HepG2 (cell line): ENCODE data around the gene TAF8. TPM values are rescaled to one million over a fixed set of nuclear protein-coding genes. Genes with fewer than 3 reads are reported as not detected.

Experiments
- ATF6 ChIP-seq: sonication (generic); formaldehyde crosslinking; conservative IDR thresholded peaks from 2 replicates; pipeline ENCODE4 v1.4.0; 2020; ENCODE audit warnings: missing genetic modification reagents
- GABPA ChIP-seq, 2 experiments: IDR thresholded peaks; 2 replicates each; pipeline ENCODE4 v1.6.1; 2011 to 2016; ENCODE audit warnings: low read depth in 2 of 2, low read length in 1 of 2, missing biosample characterization in 1 of 2, missing genetic modification characterization in 1 of 2
- GABPB1 ChIP-seq: IDR thresholded peaks from 2 replicates; pipeline ENCODE4 v1.6.1; 2016; ENCODE audit warnings: mild to moderate bottlenecking, missing genetic modification reagents, moderate library complexity, missing compliant biosample characterization
- GATA4 ChIP-seq: sonication (generic); IDR thresholded peaks from 2 replicates; pipeline ENCODE4 v1.6.1; 2016; ENCODE audit warnings: antibody characterized with exemption, low read depth, borderline replicate concordance
- JUND ChIP-seq: sonication (generic); formaldehyde crosslinking; IDR thresholded peaks from 2 replicates; pipeline ENCODE4 v1.8.0; 2022; ENCODE audit warnings: mild to moderate bottlenecking, missing genetic modification reagents
- KAT2B ChIP-seq: fragments of 150-350 bp; IDR thresholded peaks from 2 replicates; pipeline ENCODE4 v1.6.1; 2014; ENCODE audit warnings: low read depth, low read length, borderline replicate concordance
- MTF1 ChIP-seq: sonication (generic); formaldehyde crosslinking; IDR thresholded peaks from 2 replicates; pipeline ENCODE4 v1.5.0; 2020; ENCODE audit warnings: missing genetic modification reagents
- PAXIP1 ChIP-seq: sonication (generic); formaldehyde crosslinking; conservative IDR thresholded peaks from 2 replicates; pipeline ENCODE4 v1.4.0; 2020; ENCODE audit warnings: mild to moderate bottlenecking, missing genetic modification reagents, moderate library complexity
- RFX3 ChIP-seq: IDR thresholded peaks from 2 replicates; pipeline ENCODE4 v1.6.1; 2016; ENCODE audit warnings: missing biosample characterization, missing genetic modification reagents
- ZBTB46 ChIP-seq: sonication (generic); formaldehyde crosslinking; IDR thresholded peaks from 2 replicates; pipeline ENCODE4 v1.4.0; 2020; ENCODE audit warnings: mild to moderate bottlenecking, missing genetic modification reagents, borderline replicate concordance
- ZC3H13 ChIP-seq: sonication (generic); formaldehyde crosslinking; IDR thresholded peaks from 2 replicates; pipeline ENCODE4 v1.8.1; 2023; ENCODE audit warnings: mild to moderate bottlenecking, missing genetic modification reagents, moderate library complexity
- ZEB1 ChIP-seq: IDR thresholded peaks from 2 replicates; pipeline ENCODE4 v1.6.1; 2012; ENCODE audit warnings: mild to moderate bottlenecking, low read depth, inconsistent platforms; ENCODE audit not compliant: insufficient replicate concordance
- ZFY ChIP-seq: sonication (generic); formaldehyde crosslinking; IDR thresholded peaks from 2 replicates; pipeline ENCODE4 v1.4.0; 2020; ENCODE audit warnings: missing genetic modification reagents
- ZNF30 ChIP-seq: sonication (generic); formaldehyde crosslinking; IDR thresholded peaks from 2 replicates; pipeline ENCODE4 v1.5.0; 2020; ENCODE audit warnings: mild to moderate bottlenecking, missing genetic modification reagents
- ZNF441 ChIP-seq: sonication (generic); formaldehyde crosslinking; IDR thresholded peaks from 2 replicates; pipeline ENCODE4 v1.7.0; 2021; ENCODE audit warnings: missing genetic modification reagents, borderline replicate concordance
- ZNF652 ChIP-seq: IDR thresholded peaks from 2 replicates; pipeline ENCODE4 v1.6.1; 2016; ENCODE audit warnings: low read depth, borderline replicate concordance
- ZNF709 ChIP-seq: sonication (generic); formaldehyde crosslinking; IDR thresholded peaks from 2 replicates; pipeline ENCODE4 v1.5.0; 2020; ENCODE audit warnings: mild to moderate bottlenecking, missing genetic modification reagents
- ZUFSP ChIP-seq: sonication (generic); formaldehyde crosslinking; IDR thresholded peaks from 2 replicates; pipeline ENCODE4 v1.9.0; 2021; ENCODE audit warnings: missing genetic modification reagents, mild to moderate bottlenecking, borderline replicate concordance
- polyA plus RNA-seq, 8 experiments: library from polyadenylated mRNA; depleted of rRNA in 3 of 8; stranded (reverse) in 7 of 8; unstranded in 1 of 8; fragments of >200 nt; fragmentation: Illumina TruSeq in 4 of 8; extraction: Trizol in 4 of 8; gene quantifications; 2 replicates each; pipeline versions ENCODE4 v1.2.1 to v1.2.3, GENCODE V29; 2011 to 2016; ENCODE audit warnings: low read depth in 4 of 8, missing spikeins in 1 of 8, mixed read lengths in 1 of 8; ENCODE audit not compliant: insufficient read depth in 1 of 8
- total RNA-seq, 5 experiments: library from RNA; depleted of rRNA; stranded (reverse); fragments of >200 nt; fragmentation: Illumina TruSeq; extraction: Trizol; gene quantifications; 2 replicates each; pipeline ENCODE4 v1.2.3, GENCODE V29; 2016; ENCODE audit warnings: low read depth in 1 of 5
- TF ChIP-seq, protein P1 (sequence below): sonication (generic); formaldehyde crosslinking; IDR thresholded peaks from 2 replicates; pipeline ENCODE4 v1.4.0; 2020; ENCODE audit warnings: mild to moderate bottlenecking, missing genetic modification reagents

Gene TAF8
- total and polyA plus RNA-seq, 2 of the 13 experiments (the other 11 are each of a cell fraction or from before 2014, with no cell fraction given) = 25.2 to 25.8 TPM

DNA sequence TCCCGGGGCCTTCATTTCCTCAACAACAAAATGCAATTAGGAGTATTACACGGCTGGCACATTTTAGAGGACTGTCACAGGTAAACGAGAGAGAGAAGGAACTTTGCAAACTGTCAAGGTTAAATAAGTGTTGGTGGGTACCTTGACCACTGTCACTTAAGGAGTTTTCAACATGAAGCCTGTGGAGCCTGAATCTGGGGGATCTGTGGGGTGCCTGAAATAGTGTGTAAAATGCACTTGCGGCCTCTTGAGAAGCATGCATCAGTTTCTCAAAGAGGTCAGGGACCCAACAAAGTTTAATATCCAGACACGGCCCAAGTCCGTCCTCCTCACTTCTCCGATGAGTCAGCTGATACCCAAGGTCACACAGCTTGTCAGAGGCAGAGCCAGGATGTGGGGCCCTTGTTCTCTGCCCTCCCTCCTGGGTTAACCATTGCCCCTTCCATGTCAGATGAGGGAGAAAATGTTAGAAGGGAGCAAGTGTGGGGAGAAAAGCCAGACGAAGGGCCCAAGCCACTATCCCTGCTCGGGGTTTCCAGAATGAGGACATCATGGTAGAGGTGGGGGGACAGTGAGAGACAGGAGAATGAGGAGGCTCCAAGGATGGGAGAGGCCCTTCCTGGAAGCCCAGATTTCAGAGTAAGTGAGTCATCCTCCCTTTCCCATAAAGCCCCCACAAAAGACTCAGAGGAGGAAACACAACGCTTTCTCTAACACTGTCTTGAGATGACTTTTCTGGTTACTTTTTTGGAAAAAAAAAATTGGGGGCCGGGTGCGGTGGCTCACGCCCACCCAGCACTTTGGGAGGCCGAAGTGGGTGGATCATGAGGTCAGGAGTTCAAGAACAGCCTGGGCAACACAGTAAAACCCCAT lies 49.9 kb downstream of the TAF8 start (continued):
- TF ChIP-seq ZBTB46 (CRISPR knock-in tag) (no peak), ZNF652 (CRISPR knock-in tag) (peak; percentile 74), ZFY (CRISPR knock-in tag) (no peak), GABPB1 (CRISPR knock-in tag) (no peak), PAXIP1 (CRISPR knock-in tag) (peak; percentile 71), ZUFSP (CRISPR knock-in tag) (no peak), ZEB1 (no peak), MTF1 (CRISPR knock-in tag) (no peak), ZC3H13 (CRISPR knock-in tag) (no peak), JUND (CRISPR knock-in tag) (0 out of 2 replicates have a peak, but pooled peaks have one; percentile 35), ZNF30 (CRISPR knock-in tag) (no peak), ATF6 (CRISPR knock-in tag) (no peak), ZNF441 (CRISPR knock-in tag) (no peak), GATA4 (no peak), RFX3 (CRISPR knock-in tag) (no peak), ZNF709 (no peak), KAT2B (no peak), GABPA (IDR thresholded peaks at IDR 0.05; ENCODE audit: low read depth, low read length) (no peak), GABPA (CRISPR knock-in tag; IDR thresholded peaks at IDR 0.05; ENCODE audit: low read depth) (no peak)
- TF ChIP-seq, protein P1, sequence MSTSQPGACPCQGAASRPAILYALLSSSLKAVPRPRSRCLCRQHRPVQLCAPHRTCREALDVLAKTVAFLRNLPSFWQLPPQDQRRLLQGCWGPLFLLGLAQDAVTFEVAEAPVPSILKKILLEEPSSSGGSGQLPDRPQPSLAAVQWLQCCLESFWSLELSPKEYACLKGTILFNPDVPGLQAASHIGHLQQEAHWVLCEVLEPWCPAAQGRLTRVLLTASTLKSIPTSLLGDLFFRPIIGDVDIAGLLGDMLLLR (CRISPR knock-in tag) = no peak
